ENCODE measurements around the gene IL36RN.

The IL36RN gene

DNA sequence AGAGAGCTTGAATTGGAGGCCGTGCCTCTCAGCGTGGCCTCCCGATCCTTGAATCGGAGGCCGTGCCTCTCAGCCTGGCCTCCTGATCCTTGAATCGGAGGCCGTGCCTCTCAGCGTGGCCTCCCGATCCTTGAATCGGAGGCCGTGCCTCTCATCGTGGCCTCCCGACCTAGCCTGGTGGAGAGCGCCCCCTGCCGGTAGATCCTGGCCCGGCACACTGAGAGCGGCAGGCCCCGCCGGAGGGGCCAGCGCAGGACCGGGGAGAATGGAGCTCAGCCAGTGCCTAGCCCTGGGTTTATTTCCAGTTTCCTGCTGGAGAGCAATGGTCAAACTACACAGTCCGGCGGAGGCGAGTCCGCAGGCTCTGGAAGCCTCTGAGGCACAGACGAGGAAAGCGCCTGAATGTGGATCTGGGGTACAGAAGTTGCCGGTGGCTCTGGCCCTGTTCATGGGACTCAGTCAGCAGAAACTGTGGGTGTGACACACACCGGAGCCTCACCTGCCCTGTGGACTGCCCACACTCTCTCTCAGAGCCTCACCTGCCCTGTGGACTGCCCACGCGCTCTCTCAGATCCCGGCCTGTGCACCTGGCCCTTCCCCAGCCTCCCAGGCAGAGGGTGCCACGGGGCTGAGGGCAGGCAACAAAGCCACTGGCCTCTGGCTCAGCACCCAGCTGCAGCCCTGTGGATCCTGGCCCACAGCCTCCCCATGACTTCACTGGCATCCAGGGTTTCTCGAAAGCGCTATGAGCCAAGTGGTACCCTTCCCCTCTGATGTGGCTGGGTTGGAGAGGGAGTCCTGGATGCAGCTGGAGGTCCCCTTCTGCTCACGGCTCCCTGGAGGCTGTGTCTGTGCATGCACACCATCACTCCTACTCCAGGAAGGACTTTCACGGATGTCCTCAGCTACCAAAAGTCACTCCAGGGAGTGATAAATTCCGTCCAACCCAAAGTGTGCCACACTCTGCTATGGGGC is 7.8 kb upstream of the IL36RN start:
- no peak for DNase-seq

- no peak for DNase-seq
These were observed 6.5 kb upstream of the IL36RN start, which contains the start of gene IL36B for GRCh38 chr2:113052396-113052917. Gene IL36B (minus strand): TSS chr2:113052867.

GRCh38 chr2:113053666-113054065 is 5.3 kb upstream of the IL36RN start:
- DNase-seq, result no peak

DNA sequence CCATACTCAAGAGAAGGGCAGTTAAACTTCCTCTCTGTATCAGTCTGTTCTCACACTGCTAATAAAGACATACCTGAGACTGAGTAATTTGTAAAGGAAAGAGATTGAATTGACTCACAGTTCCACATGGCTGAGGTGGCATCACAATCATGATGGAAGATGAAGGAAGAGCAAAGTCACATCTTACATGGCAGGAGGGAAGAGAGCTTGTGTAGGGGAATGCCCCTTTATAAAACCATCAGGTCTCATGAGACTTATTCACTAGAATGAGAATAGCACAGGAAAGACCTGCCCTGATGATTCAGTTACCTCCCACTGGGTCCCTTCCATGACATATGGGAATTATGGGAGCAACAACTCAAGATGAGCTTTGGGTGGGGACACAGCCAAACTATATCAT is 4.9 kb upstream of the IL36RN start:
- no peak for DNase-seq

DNA sequence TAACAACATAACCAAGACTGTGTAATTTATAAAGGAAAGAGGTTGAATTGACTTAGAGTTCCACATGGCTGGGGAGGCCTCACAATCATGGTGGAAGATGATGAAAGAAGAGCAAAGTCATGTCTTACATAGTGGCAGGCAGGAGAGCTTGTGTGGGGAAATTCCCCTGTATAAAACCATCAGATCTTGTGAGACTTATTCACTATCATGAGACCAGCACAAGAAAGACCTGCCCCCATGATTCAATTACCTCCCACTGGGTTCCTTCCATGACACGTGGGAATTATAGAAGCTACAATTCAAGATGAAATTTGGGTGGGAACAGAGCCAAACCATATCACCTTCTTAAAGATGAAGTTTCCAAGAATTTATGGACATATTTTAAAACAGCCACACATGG is 2.5 kb upstream of the IL36RN start:
- DNase-seq, result no peak

- DNase-seq, result no peak
These were observed 1.9 kb upstream of the IL36RN start for GRCh38 chr2:113057117-113057516.

- no peak for DNase-seq
These were observed 495 bp upstream of the IL36RN start for GRCh38 chr2:113058411-113058994.

DNA sequence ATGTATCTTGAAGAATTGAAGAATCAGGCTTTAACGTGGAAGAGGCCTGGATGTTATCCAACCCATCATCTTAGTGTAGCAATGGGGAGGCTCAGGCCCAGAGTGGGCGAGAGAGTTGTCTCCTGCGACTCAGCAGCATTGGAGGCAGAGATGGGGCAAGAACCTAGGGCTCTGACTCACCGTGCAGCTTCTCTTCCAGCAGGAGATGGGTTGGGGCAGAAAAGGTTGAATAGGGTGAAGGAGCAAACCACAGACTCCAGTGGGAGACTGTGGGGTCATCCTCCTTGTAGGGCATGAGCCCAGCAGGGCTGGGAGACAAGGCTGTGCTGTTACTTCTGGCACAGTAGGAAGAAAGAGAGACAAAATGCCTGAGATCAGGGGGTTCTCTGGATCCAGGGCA is 1.4 kb downstream of the IL36RN start:
- DNase-seq, result no peak

DNA sequence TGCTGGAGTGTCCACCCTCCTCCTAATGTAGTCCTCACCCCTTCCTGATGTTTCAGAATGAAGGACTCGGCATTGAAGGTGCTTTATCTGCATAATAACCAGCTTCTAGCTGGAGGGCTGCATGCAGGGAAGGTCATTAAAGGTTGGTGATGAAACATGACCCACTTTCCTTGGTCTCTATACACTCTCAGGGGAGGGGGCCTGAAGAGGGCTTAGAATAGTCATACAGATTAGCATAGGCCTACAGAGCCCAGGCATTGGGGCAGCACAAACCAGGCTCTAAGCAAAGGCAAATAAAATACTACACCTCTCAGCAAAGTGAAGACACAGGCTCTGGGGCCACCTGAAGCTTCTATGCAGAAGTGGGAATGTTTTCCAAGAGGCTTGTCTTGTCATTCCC is 1.8 kb downstream of the IL36RN start:
- DNase-seq, result no peak

- DNase-seq, result no peak
These were observed 2.2 kb downstream of the IL36RN start for GRCh38 chr2:113061241-113061640.

- DNase-seq, result no peak
These were observed 3.1 kb downstream of the IL36RN start for GRCh38 chr2:113061896-113062770.

GRCh38 chr2:113064281-113064680 is 5.3 kb downstream of the IL36RN start:
- no peak for DNase-seq

- DNase-seq, result no peak
These were observed 5.9 kb downstream of the IL36RN start for GRCh38 chr2:113064898-113065297.

DNA sequence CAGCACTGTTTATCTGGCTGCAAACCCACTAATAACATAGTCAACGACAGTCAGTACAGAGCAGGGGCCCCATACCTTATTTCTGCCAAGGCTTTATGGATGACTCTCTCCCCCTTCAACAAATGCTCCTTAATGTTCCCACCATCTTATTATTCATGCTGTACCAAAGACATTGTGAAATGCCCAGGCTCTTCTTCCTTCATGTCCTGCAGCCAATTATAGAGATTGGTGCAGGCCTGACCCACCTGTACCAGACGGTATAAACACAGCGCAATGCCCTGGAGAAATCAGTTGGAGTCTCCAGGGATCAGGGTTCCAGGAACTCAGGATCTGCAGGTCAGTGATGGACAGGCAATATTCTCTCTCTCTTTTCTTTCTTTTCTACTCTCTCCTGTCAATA is 8.7 kb downstream of the IL36RN start, which contains the start of gene IL1F10:
IL1F10 (plus strand) TSS at position 290 of the 400 bp plus-strand sequence. CDS start 4,769 bp downstream, outside the sequence.
- DNase-seq, result no peak

- DNase-seq, result no peak
These were observed 9.3 kb downstream of the IL36RN start for GRCh38 chr2:113068249-113068648.

DNA sequence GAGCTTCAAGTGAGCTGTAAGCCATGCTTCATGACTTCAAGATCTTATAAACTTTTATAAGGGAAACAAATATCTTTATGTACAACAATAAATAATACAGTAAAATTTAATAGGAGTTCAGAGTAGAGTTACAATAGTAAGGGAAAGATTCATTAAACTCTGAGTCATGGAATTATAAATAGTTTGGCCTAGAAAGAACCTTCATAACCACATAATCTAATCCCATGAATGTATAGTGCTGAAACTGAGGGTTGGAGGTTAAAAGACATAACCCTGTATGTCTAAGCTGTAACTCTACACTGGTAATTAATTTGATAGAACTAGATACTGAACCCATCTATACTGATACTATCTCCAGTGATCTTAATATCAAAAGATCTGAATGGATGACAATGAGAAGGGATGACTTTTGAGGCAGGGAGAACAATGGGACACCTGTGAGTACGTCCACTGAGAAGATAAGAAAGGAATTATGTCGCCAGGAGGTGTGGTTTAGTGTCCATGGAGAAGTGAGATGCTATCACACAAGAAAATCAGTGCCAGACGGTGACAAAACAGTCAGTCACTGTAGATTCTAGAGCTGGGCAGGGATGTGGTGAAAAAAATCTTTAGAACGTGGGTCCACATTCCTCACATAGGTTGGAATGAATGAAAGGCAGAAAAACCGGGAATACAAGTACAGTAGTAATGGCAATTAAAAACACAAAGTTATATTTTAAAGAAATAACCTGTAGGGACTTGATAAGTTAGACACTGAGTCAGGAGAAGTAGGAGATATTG is 9.9 kb downstream of the IL36RN start:
- no peak for DNase-seq

DNA sequence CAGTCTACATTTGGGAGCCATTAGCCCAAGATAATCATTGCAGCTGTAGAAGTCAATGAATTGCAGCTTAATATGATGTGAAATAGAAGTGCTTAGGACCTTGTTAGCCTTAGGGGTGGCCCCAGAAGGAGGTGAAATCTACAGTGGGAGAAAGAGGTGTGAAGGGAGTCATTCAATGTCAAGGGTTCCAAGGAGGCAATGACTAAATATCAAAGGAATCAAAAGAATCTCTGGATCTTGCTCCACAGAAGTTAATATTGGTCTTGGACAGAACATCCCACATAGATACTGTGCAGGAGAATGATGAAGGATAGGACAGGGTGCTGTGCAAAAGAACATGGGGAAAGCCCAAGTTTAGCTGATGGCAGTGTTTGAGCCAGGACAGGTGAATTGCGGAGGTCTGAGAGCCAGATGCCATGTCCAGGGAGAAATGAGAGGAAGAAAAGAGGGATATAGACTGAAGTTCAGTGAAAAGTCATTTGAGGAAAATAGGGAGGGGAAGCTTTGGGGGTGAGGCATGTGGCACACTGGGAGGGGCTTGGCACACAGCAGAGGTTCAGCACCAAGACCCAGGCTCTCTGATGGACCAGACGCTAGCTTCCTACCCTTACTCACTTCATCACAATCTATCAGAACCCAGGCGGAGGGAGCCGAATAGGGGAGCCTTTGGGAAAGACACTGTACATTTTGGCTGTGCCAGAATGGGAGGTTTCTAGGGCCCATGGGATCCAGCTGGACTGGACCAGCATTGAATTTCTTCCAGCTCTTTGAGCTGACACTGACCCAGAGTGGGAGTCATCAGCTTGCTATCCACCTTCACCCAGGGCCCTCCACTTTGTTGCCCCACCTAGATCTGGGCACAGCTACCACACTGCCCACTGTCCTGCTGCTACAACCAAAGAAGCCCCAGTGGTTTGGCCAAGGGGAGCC is 10.9 kb downstream of the IL36RN start:
- no peak for DNase-seq

GRCh38 chr2:113070606-113070975 is 11.6 kb downstream of the IL36RN start:
- DNase-seq, result no peak

DNA sequence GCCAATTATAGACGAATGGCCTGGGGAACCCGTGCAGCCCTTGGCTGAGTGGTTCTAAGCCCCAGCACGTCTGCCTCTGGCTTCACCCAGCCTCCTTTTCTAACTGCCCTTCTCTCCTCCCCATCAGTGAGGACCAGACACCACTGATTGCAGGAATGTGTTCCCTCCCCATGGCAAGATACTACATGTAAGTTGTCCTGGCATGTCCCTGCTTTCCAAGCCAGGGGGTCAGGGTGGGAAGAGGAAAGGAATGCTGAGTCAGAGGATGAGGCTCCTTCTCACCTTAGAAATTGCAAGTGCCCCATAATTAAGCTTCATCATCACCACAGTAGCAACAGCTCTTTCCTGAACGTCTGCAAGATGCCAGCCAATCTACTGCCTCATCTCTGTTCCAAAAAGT is 13.6 kb downstream of the IL36RN start:
- DNase-seq, result no peak

GRCh38 chr2:113073325-113073834 is 14.4 kb downstream of the IL36RN start:
- no peak for DNase-seq

DNA sequence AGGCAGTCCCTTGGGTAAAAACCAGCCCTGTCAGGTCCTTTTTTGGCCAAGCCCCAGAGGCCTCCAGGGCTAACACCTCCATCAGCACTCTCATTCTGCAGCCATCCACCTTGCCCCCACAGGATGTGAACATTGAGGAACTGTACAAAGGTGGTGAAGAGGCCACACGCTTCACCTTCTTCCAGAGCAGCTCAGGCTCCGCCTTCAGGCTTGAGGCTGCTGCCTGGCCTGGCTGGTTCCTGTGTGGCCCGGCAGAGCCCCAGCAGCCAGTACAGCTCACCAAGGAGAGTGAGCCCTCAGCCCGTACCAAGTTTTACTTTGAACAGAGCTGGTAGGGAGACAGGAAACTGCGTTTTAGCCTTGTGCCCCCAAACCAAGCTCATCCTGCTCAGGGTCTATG is 16.0 kb downstream of the IL36RN start:
- no peak for DNase-seq
